Large intestine (tissue), 3 donors: ENCODE measurements around the gene CPED1. TPM values are rescaled to one million over a fixed set of nuclear protein-coding genes. Genes with fewer than 3 reads are reported as not detected.
"Not testable (repeated sequence)": the region's sequence is repeated elsewhere in the genome, so short reads cannot be mapped to it uniquely, and the experiment has no call there.

Experiments used
- DNase-seq, 2 donors: peaks; one replicate each; pipeline versions ENCODE4 v3.0.0 to v3.0.0-alpha.2; 2013
- H3K27ac ChIP-seq: one replicate; pipeline ENCODE4 v1.5.1; 2013; ENCODE audit warnings: low read length
- H3K27me3 ChIP-seq: 2 replicates; pipeline ENCODE4 v1.6.1; 2013; ENCODE audit warnings: low read length; ENCODE audit not compliant: control insufficient read depth, insufficient read depth
- H3K36me3 ChIP-seq: 2 replicates; pipeline ENCODE4 v1.6.1; 2013; ENCODE audit warnings: low read length; ENCODE audit not compliant: control insufficient read depth, insufficient read depth
- H3K4me1 ChIP-seq: one replicate; pipeline ENCODE4 v1.6.1; 2013; ENCODE audit warnings: low read length; ENCODE audit not compliant: control insufficient read depth, insufficient read depth
- H3K4me3 ChIP-seq: one replicate; pipeline ENCODE4 v1.5.1; 2013; ENCODE audit warnings: low read length
- H3K9me3 ChIP-seq: one replicate; pipeline ENCODE4 v1.6.1; 2013; ENCODE audit warnings: mild to moderate bottlenecking, low read depth, low read length, moderate library complexity; ENCODE audit not compliant: control insufficient read depth
- WGBS: methylation state at CpG from one replicate; pipeline ENCODE4 v1.1.5; 2013; ENCODE audit warnings: low lambda C conversion rate; ENCODE audit not compliant: insufficient coverage; 5-methylcytosine and 5-hydroxymethylcytosine counted together
- polyA plus RNA-seq: library from polyadenylated mRNA; unstranded; fragments of 120-200 nt; gene quantifications from one replicate; pipeline ENCODE4 v1.2.1, GENCODE V29; 2013

CPED1 gene
- polyA plus RNA-seq, 1 donor, result 12.1 TPM

- Histone ChIP-seq H3K4me1 (no peaks in the 10 kb centered on the region), H3K27me3 (no peaks in the 10 kb centered on the region), H3K9me3 (no peaks in the 10 kb centered on the region), H3K27ac (no peak overlapping the region), H3K4me3 (no peak overlapping the region), H3K36me3 (no peaks in the 10 kb centered on the region)
- DNase-seq, result no peak
Measured at GRCh38 chr7:121113288-121113687, 124.8 kb downstream of the CPED1 start.

- Histone ChIP-seq H3K9me3 (no peaks in the 10 kb centered on the region), H3K36me3 (no peaks in the 10 kb centered on the region), H3K27ac (no peak overlapping the region), H3K4me1 (no peaks in the 10 kb centered on the region), H3K4me3 (no peak overlapping the region), H3K27me3 (no peaks in the 10 kb centered on the region)
- DNase-seq, result no peak
- no CpG with 5 or more reads among the region's 1 CpG for whole genome bisulfite sequencing
Measured at GRCh38 chr7:121116396-121116795, 127.9 kb downstream of the CPED1 start.

DNA sequence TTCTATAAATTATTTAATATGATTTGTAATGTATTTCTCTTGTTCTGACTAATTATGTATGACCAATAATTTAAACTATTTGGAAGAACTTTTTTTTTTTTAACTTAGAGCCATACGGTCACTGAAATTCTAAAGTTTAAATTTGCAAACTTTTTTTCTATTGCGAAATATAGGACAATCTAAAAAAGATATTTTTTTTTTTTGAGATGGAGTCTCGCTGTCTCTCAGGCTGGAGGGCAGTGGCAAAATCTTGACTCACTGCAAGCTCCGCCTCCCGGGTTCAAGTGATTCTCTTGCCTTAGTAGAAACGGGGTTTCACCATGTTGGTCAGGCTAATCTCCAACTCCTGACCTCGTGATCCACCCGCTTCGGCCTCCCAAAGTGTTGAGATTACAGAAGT is 130.5 kb downstream of the CPED1 start:
- no peaks in the 10 kb centered on the region for H3K9me3 ChIP-seq
- no peaks in the 10 kb centered on the region for H3K4me1 ChIP-seq
- no peak for DNase-seq
- no peaks in the 10 kb centered on the region for H3K36me3 ChIP-seq
- 100% methylated on average over 2 of the region's 9 CpGs for WGBS
- H3K4me3 ChIP-seq, result no peak overlapping the region
- no peaks in the 10 kb centered on the region for H3K27me3 ChIP-seq
- H3K27ac ChIP-seq, result no peak overlapping the region

- no peak for DNase-seq
- H3K27ac ChIP-seq, result no peak overlapping the region
- no peaks in the 10 kb centered on the region for H3K9me3 ChIP-seq
- no peak overlapping the region for H3K4me3 ChIP-seq
- 50% methylated on average over 1 of the region's 2 CpGs for WGBS
- no peaks in the 10 kb centered on the region for H3K27me3 ChIP-seq
- no peaks in the 10 kb centered on the region for H3K36me3 ChIP-seq
- H3K4me1 ChIP-seq, result no peaks in the 10 kb centered on the region
Measured at GRCh38 chr7:121123032-121123431, 134.5 kb downstream of the CPED1 start.

DNA sequence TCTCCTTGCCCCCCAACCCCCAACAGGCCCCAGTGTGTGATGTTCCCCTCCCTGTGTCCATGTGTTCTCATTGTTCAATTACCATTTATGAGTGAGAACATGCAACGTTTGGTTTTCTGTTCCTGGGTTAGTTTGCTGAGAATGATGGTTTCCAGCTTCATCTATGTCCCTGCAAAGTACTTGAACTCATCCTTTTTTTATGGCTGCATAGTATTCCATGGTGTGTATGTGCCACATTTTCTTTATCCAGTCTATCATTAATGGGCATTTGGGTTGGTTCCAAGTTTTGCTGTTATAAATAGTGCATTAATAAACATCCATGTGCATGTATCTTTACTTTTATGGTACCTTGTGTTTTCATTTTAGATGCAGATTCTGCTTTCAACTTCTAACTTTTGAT is 136.9 kb downstream of the CPED1 start:
- not testable (repeated sequence) for DNase-seq, H3K9me3 ChIP-seq, H3K4me1 ChIP-seq, H3K36me3 ChIP-seq, H3K27me3 ChIP-seq, H3K27ac ChIP-seq, H3K4me3 ChIP-seq
- no CpG with 5 or more reads among the region's 1 CpG for WGBS

DNA sequence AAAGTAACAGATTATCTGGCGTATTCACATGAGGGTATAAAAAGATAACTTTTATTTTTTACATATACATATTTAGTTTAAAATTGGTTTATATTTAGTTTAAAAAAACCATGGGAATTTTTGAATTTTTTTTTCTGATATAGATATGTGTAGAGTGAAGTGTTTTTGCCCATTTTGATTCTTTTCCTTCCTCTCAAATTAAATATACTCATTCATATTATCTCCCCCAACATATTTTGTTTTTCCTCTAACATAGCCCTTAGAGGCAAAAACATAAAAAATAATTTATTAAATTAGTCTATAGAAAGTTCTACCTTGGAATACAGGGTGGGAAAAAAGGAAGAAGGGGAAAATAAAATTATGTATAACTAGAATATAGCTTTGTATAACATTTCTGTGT is 137.7 kb downstream of the CPED1 start:
- Histone ChIP-seq H3K36me3 (no peaks in the 10 kb centered on the region), H3K27ac (no peak overlapping the region), H3K4me3 (no peak overlapping the region), H3K27me3 (no peaks in the 10 kb centered on the region), H3K9me3 (no peaks in the 10 kb centered on the region), H3K4me1 (no peaks in the 10 kb centered on the region)
- no peak for DNase-seq
- 100% methylated on average over 1 of the region's 1 CpG for WGBS

- no peak for DNase-seq
- H3K27ac ChIP-seq, result no peak overlapping the region
- WGBS, result 93% methylated on average over 3 of the region's 3 CpGs
Measured at GRCh38 chr7:121126801-121127534, 138.5 kb downstream of the CPED1 start.

DNA sequence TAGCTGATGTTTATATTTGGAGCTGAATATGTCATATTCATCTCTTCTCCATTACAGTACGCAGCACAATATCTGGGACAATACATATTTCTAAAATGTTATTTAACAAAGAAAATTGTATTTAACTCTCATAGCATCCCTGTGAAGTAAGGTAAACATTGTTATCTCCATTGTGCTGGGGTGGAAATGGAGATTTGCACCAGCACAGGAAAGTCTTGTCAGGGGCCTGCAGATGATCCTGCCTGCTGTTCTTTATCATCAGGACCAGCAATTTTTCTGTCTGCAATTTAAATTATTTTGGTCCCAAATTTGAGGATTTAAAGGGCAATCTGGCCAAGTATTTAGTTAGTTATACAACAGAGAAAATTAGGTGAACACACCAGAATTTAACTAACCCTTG is 144.4 kb downstream of the CPED1 start:
- no peak overlapping the region for H3K27ac ChIP-seq
- no peak overlapping the region for H3K4me3 ChIP-seq
- H3K4me1 ChIP-seq, result no peaks in the 10 kb centered on the region
- H3K36me3 ChIP-seq, result no peaks in the 10 kb centered on the region
- H3K27me3 ChIP-seq, result no peaks in the 10 kb centered on the region
- DNase-seq, result no peak
- WGBS, result no CpG with 5 or more reads among the region's 1 CpG
- H3K9me3 ChIP-seq, result no peaks in the 10 kb centered on the region

More at GRCh38 chr7:121126801-121127534, 138.5 kb downstream of the CPED1 start:
- no peaks in the 10 kb centered on the region for H3K36me3 ChIP-seq
- no peaks in the 10 kb centered on the region for H3K9me3 ChIP-seq
- no peak overlapping the region for H3K4me3 ChIP-seq
- no peaks in the 10 kb centered on the region for H3K27me3 ChIP-seq
- H3K4me1 ChIP-seq, result no peaks in the 10 kb centered on the region

- H3K4me3 ChIP-seq, result no peak overlapping the region
- DNase-seq, result no peak
- H3K36me3 ChIP-seq, result no peaks in the 10 kb centered on the region
- H3K27me3 ChIP-seq, result no peaks in the 10 kb centered on the region
- no peaks in the 10 kb centered on the region for H3K4me1 ChIP-seq
- 90% methylated on average over 3 of the region's 3 CpGs for WGBS
- H3K9me3 ChIP-seq, result no peaks in the 10 kb centered on the region
- no peak overlapping the region for H3K27ac ChIP-seq
Measured at GRCh38 chr7:121133444-121133843, 144.9 kb downstream of the CPED1 start.

- Histone ChIP-seq H3K27ac (no peak overlapping the region), H3K4me3 (no peak overlapping the region), H3K27me3 (no peaks in the 10 kb centered on the region), H3K36me3 (no peaks in the 10 kb centered on the region), H3K4me1 (no peaks in the 10 kb centered on the region), H3K9me3 (no peaks in the 10 kb centered on the region)
- DNase-seq, result no peak
- 100% methylated on average over 1 of the region's 2 CpGs for WGBS
Measured at GRCh38 chr7:121137580-121137979, 149.1 kb downstream of the CPED1 start.

- no peaks in the 10 kb centered on the region for H3K36me3 ChIP-seq
- no peaks in the 10 kb centered on the region for H3K27me3 ChIP-seq
- no peak overlapping the region for H3K27ac ChIP-seq
- H3K4me1 ChIP-seq, result no peaks in the 10 kb centered on the region
- 100% methylated on average over 1 of the region's 8 CpGs for WGBS
- H3K9me3 ChIP-seq, result no peaks in the 10 kb centered on the region
- no peak for DNase-seq
- H3K4me3 ChIP-seq, result no peak overlapping the region
Measured at GRCh38 chr7:121138262-121138933, 149.9 kb downstream of the CPED1 start.
